GM19023 (cell line): ENCODE results near the gene S100A10.

ENCODE experiments used
- ATAC-seq: cut with Tn5 transposase; IDR thresholded peaks from one replicate; pipeline ENCODE4 v1.9.1; 2021; ENCODE audit warnings: mild to moderate bottlenecking, moderate library complexity; ENCODE audit not compliant: unreplicated experiment

S100A10 gene

GRCh38 chr1:151988405-151988923 lies 5.2 kb downstream of the S100A10 start:
- ATAC-seq: no peak

DNA sequence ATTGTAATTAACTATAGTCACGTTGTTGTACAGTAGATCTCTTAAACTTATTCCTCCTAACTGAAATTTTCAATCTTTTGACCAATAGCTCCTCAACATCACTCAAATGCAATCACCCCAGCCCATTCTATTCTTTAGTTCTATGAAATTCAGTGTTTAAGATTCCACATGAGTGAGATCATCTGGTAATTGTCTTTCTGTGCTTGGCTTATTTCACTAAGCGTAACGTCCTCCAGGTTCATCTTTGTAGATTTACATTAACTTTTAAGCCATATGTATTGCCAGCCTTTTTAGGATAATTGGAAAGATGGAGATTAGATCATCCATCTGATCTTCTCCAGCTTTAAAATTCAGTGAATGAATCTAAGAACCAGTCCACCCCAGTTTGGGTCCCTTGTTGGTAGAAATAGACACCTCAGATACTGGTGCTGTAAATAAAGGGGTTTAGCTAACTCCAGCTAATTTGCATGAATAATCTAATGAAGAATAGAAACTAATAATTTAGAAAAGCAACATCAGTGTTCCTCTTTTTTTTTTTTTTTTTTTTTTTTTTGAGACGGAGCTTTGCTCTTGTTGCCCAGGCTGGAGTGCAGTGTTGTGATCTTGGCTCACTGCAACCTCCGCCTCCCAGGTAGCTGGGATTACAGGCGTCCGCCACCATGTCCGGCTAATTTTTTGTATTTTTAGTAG lies 7.0 kb downstream of the S100A10 start:
- no peak for ATAC-seq

GRCh38 chr1:151985768-151986167 lies 7.9 kb downstream of the S100A10 start:
- ATAC-seq: no peak

- ATAC-seq: no peak
Measured at GRCh38 chr1:151985270-151985669, 8.4 kb downstream of the S100A10 start.

GRCh38 chr1:151984313-151984956 lies 9.2 kb downstream of the S100A10 start:
- ATAC-seq: peak; percentile 82

DNA sequence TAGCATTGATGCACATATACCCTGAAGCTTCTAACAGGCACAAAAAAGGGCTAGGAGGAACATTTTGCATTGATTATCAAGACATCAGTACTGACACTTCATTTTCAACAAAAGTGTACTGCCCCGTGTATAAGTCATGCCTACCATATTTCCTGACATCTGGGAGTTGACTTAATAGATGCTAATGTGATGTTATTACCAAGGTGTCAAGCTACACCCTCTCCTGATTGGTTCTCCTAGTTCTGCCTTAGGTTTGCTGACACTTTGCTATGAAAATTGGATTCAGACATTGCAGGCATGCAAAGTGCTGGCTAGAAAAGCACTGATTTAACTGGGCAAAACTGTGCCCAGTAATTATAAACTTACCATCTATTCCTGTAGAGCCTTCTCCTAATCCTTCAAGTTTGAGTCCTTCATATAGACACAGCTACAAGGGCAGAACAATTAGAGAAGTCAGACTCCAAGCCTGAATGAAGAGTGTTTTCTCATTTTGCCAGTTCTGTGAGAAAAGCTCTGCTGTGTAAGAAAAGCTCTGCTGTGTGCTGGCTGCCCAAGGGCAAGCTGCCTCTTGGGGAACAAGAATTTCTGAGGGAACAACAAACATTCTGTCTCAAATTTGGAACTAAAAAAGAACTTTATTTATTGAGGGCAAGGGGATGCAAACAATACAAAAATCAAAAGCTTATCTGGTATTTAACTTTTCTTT lies 11.2 kb downstream of the S100A10 start:
- no peak for ATAC-seq

DNA sequence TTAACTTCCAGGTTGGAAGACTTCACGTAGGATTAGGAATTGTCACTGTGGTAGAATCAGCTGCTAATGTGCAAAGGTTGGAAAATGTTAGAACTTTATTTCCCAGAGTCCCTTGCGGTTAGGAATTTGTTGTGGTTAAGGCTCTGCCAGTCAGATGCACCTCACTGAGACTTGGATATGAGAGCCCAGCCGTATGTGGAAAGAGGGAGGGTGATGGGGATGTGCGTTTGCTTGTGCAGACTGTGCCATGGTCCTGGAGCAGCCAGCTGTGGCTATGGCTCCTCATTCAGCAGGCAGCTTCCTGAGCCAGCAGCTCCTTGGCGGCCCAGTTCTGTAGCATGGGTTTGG lies 12.5 kb downstream of the S100A10 start:
- ATAC-seq: no peak

GRCh38 chr1:151980287-151981177 lies 13.1 kb downstream of the S100A10 start:
- ATAC-seq: no peak

GRCh38 chr1:151978922-151979321 lies 14.7 kb downstream of the S100A10 start:
- ATAC-seq: no peak

GRCh38 chr1:151977662-151978230 lies 15.9 kb downstream of the S100A10 start:
- no peak for ATAC-seq

DNA sequence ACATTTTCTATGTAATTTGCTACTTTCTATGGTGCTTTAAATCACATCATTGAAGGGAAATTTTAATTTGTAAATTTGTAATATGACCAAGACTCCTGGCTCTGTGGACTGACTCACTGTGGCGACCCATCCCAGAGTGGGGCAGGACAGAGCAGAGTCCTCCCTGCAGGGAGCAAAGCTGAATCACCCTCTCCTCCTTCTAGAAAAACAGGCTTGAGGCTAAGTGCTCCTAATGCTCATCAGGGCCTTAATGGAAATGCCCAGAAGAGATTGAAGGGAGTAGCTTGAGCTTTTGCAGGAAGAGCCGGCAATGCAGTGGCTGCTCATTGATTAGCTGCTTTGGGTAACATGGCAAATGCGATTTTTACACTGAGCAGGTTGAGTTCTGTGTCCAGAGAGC lies 16.8 kb downstream of the S100A10 start:
- ATAC-seq: no peak

DNA sequence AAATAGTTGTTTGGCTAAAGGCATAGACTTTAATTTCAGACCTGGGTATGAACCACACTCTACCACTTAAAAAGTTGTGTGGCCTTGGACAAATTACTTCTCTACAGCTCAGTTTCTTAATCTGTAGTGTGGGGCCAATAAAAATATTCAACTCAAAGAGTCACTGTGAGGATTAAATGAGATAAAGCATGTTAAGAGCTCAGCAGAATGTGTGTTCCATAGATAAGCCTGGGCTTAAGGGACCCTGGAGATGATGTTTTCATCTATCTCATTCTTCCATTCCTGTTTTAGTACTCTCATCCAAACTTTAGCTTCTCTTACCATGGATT lies 17.7 kb downstream of the S100A10 start:
- no peak for ATAC-seq

- no peak for ATAC-seq
Measured at GRCh38 chr1:151975311-151976014, 18.2 kb downstream of the S100A10 start.

DNA sequence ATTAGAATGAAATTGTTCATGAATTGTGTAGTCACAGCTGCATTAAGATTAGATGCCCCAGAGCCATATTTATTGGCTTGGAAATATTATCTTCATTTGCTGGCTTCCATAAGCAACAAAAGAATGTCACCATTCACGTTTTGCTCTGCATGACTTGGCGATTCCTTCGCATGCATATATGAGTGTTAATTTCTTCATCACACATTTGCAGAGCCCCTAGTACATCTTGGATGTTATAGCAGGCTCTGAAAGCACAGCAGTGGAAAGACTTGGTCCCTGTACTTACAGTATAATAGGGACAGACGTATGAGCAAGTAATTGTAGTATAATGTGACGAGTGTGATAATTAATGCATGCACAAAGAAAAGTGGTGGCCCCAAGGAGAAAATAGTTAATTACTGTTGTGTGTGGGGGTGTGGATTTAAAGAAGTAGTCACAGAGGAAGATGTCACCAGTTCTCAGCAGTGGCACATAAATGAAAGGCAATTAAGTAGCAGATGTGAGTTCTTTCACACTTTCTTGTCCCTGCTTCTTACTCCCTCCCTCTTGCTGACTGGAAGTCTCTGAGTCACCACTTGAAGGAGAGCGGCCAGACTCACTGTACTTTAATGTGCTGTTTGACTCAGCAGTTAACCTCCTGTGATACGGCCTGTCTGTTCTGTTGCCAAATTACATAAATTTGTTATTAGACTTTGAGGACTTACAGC lies 21.0 kb downstream of the S100A10 start:
- ATAC-seq: no peak

DNA sequence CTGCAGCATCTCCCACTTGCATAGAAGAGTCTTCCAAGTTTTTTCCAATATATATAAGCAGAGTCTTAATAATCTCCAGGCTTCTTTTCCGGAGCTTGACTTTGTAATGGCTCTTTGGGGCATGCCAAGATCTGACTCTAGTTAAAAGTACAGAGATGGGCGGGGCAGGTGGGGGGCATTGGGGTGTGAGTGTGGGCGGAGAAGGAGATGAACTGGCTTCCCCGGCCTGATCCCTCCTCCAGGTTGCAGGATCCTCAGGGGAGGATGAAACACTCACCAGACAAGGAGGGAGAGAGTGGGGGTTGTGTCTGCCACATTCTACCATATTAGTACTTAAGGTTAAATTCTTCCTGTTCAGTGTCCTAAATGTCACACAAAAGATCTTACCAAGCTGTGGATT lies 23.0 kb downstream of the S100A10 start:
- no peak for ATAC-seq

GRCh38 chr1:151970128-151970527 lies 23.5 kb downstream of the S100A10 start:
- no peak for ATAC-seq

- no peak for ATAC-seq
Measured at GRCh38 chr1:151968791-151969399, 24.8 kb downstream of the S100A10 start.

DNA sequence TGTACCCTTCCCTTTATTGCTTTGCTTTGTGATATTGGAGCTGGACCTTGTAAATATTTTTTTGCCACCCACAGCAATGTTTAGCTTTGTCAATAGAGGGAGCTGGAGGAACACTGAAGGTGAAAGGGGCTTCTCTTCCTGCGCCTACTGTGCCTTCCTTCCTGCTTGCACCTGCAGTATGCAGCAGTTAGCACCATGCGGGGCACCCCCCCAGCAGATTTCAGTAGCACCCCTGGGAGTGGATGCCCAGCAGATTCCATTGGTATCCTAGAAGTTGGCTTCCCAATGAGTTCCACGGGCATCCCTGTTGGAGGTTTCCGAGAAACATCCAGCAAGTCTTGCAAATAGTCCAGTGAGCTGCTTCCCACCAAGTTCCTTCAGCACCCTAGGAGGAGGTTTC lies 25.6 kb downstream of the S100A10 start:
- no peak for ATAC-seq

GRCh38 chr1:151967091-151967490 lies 26.6 kb downstream of the S100A10 start:
- ATAC-seq: no peak
